Measurements from ENCODE around the gene RNU2-1.

DNA sequence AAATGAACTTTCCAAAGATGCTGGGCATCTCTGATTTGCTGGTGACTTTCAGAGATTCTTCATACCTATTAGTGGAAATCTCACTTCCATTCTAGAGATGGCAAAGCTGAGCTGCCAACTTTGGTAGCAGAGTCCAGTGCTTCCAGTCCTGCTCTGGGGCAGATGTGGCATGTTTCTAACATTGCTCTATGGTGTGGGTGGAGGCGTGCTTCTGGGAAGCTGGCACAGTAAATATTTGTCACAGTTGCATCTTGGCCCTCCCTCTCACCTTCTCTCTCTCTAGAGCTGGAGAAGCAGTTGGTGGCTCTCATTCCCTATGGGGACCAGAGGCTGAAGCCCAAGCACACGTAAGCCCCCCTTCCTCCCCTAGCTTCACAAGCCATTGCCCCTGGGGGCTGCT is 20.2 kb downstream of the RNU2-1 start:
- TF ChIP-seq, protein P1, sequence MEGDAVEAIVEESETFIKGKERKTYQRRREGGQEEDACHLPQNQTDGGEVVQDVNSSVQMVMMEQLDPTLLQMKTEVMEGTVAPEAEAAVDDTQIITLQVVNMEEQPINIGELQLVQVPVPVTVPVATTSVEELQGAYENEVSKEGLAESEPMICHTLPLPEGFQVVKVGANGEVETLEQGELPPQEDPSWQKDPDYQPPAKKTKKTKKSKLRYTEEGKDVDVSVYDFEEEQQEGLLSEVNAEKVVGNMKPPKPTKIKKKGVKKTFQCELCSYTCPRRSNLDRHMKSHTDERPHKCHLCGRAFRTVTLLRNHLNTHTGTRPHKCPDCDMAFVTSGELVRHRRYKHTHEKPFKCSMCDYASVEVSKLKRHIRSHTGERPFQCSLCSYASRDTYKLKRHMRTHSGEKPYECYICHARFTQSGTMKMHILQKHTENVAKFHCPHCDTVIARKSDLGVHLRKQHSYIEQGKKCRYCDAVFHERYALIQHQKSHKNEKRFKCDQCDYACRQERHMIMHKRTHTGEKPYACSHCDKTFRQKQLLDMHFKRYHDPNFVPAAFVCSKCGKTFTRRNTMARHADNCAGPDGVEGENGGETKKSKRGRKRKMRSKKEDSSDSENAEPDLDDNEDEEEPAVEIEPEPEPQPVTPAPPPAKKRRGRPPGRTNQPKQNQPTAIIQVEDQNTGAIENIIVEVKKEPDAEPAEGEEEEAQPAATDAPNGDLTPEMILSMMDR (IDR thresholded peaks at IDR 0.05): no peak
- TF ChIP-seq EZH2 (IDR thresholded peaks at IDR 0.05; ENCODE audit: borderline replicate concordance, insufficient read depth, low read depth, low read length, poor library complexity, severe bottlenecking): no peak

All from B cell (primary cell).